CD4-positive, alpha-beta T cell treated with Interleukin-15 for 1 hour (primary cell): Measurements from ENCODE around the gene CNP.

Experiments
- DNase-seq: peaks from one replicate; pipeline ENCODE4 v3.0.0-alpha.2; 2020

CNP gene

DNA sequence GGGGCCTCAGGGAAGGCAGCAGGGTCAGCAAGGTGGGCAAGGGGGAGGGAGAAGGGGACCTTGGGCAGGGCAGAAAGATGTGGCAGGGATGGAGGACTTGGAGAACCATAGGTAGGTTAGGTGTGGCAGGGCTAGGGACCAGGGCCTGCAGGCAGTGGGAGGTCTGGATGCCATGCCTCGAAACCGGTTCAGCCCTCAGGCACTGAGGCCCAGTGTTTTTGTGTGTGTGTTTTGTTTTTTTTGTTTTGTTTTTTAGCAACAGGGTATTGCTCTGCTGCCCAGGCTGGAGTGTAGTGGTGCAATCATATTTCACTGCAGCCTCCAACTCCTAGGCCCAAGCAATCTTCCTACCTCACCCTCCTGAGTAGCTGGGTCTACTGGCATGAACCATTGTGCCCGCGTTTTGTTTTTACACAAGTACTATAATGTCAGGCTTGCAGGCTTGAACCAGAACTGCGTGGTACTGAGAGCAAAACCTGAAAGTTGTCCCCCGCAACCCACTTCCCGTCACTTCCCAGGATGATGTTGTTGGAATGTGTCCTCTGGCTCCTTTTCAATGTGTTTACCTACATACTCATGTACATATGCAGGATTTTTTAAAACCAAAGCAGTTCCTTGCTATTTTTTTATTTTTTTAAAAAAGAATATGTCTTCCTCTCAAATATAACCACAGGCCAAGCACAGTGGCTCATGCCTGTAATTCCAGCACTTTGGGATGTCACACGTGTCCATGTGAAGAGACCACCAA, 23.8 kb upstream of the CNP start:
- DNase-seq = no peak

DNA sequence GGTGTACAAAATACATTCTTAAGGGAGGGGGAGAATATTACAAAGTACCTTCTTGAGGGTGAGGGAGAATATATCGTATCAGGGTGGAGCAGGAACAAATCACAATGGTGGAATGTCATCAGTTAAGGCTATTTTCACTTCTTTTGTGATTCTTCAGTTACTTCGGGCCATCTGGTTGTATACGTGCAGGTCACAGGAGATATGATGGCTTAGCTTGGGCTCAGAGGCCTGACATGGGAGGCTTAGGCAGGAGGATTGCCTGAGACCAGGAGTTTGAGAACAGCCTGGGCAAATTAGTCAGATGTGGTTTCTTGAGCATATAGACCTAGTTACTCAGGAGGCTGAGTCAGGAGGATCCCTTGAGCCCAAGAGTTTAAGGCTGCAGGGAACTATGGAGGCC, 23.1 kb upstream of the CNP start:
- no peak for DNase-seq

DNA sequence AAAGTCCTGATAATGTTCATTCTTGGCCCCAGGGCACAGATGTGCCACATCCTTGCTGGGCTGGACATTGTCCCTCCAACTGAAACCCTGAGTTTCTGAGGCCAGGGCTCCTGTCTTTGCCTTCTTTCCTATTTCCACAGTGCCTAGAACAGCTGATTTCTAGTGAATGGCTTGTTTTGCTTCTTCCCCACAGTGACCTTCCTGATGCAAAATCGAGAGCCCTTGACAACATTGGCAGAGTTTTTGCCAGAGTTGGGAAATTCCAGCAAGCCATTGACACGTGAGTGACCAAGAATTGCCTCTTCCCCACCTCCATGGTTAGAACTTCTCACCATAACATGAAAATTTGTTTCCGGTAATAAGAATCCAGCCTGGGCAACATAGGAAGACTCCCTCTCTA, 21.7 kb upstream of the CNP start:
- no peak for DNase-seq

DNA sequence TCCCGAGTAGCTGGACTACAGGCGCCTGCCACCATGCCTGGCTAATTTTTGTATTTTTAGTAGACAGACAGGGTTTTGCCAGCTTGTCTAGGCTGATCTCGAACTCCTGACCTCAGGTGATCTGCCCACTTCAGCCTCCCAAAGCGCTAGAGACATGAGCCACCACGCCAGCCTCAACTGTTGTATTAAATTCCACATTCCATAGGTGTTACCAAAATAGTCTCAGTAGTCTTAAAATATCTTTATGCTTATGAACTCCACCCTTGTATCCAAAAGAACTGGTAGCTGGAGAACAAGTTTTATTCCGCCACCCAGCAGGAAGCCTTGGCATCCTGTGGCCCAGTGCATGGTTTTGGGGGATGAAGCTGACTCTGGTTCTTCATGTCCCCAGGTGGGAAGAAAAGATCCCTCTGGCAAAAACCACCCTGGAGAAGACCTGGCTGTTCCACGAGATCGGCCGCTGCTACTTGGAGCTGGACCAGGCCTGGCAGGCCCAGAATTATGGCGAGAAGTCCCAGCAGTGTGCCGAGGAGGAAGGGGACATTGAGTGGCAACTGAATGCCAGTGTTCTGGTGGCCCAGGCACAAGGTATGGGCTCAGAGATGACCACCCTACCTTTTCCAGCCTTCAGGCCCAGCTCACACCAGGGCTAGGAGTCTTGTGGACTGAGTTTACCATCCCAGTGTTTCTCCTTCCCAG, 17.7 kb upstream of the CNP start:
- no peak for DNase-seq

DNA sequence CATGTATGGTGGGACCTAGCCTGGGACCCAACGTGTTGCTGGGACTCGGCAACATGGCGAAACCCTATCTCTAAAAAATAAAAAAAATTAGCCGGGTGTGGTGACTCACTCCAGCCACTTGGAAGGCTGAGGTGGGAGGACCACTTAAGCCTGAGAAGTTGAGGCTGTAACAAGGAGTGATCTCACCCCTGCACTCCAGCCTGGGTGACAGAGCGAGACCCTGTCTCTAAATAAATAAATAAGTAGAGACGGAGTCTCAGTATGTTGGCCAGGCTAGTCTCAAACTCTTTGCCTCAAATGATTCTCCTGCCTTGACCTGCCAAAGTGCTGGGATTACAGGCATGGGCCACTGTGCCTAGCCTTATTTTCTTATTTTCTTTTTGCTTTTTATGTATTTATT, 10.1 kb upstream of the CNP start:
- no peak for DNase-seq

DNA sequence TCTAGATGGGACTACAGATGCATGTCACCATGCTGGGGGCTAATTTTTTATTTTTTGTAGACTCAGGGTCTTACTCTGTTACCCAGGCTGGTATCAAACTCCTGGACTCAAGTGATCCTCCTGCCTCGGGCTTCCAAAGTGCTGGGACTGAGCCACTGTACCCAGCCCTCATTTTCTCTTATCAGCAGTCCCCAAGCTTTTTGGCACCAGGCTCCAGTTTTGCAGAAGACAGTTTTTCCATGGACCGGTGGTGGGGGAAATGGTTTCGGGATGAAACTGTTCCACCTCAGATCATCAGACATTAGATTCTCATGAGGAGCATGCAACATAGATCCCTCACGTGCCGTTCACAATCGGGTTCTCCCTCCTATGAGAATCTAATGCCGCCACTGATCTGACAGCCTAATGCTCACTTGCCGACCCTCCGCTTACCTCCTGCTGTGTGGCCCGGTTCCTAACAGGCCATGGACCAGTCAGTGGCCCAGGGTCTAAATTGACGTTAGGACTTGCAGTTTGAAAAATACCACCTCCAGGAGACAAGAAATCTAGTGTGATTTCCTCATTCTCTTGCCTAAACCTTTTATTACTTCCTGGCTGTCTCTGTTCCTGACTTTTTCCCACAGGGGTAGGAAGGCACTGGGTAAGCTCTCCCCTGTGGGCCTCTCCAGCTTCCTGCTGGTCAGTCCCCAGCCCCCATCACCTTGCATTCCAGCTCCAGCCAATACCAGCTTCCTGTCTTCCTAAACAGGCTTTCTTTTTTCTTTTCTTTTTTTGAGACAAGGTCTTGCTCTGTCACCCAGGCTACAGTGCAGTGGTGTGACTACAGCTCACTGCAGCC, 9.3 kb upstream of the CNP start:
- no peak for DNase-seq

DNA sequence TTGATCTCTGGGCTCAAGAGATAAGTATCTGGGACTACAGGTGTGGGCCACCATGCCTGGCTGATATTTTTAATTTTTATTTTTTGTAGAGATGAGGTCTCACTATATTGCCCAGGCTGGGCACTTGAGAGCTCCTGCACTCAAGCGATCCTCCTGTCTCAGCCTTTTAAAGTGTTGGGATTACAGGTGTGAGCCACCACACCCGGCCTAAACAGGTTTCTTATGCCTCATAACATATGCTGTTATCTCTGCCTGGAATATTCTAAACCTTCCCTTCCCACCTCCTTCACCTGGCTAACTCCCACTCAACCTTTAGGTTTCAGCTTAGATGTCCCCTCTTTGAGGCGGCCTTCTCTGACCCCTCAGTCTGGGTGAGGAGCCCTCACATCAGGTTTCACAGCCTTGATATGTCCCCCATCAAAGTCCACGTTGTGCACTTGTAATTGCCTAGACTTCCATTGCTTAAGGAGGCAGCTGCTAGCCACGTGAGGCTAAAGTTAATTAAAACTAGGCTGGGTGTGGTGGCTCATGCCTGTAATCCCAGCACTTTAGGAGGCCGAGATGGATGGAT, 8.6 kb upstream of the CNP start:
- no peak for DNase-seq

DNA sequence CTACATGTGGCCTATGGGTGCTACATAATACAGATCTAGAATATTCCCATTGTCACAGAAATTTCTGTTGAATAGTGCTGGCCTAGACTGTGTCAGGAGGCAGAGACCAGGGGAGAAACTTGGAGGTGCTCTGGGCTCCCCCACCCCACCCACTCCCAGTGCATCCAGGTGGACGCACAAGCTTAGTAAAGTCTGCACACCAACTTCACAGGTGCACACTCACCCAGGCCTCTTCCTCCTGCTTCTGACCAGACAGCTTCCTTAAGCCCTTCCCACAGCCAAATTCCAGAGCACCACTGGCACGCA, 7.6 kb upstream of the CNP start:
- DNase-seq = no peak

DNA sequence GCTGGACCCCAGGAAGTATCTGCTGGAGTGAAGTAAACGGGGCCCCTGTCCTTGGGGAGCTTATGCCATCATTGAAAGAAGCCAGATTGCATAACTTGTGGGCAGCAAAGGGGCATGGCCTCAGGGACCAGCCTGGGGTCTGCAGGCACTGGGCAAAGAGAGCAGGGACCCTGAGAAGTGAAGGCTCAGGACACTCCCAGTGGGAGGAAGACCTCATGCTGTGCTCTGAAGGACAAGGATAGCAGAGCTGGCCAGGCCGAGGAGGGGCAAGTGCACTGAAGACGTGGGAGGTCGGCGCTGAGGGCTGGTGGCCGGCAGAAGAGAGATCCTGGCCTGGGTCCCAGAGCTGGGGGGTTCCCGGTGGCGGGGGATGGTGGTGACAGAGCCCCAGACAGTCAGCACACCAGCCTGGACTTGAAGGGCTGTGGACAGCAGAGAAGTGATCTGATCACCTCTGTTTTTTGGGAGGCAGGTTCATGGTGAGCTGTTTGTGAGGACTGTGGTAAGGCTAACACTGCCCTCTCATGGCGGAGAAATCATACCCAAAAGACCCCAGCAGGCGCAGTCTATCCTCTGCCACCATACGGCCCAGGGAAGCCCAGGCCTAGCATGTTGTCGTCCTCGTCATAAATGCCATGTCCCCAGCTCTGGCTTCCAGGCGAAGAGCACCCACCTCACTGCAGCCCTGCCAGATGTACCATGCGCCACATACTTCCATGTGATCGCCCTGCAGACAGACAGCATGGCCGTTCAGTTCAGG, 7.1 kb upstream of the CNP start:
- DNase-seq = no peak

DNA sequence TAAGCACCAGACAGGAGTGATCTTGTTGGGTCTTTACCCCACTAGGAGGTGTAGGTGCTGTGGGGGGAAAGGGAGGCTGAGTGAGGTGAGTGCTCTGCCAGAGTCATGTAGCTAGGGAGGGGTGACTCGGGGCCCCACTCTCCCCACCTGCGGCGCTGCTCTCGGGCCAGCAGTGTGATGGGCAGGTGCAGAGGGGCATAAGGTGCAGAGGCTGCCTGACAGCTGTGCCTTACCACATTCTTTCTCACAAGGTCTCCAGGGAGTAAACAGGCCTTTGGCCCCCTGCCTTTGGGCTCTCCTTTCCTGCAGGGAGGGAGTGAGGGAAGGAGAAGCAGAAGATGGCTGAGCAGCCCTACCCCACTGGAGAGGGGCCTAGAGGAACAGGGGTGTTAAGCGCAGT, 4.5 kb upstream of the CNP start:
- DNase-seq = no peak

DNA sequence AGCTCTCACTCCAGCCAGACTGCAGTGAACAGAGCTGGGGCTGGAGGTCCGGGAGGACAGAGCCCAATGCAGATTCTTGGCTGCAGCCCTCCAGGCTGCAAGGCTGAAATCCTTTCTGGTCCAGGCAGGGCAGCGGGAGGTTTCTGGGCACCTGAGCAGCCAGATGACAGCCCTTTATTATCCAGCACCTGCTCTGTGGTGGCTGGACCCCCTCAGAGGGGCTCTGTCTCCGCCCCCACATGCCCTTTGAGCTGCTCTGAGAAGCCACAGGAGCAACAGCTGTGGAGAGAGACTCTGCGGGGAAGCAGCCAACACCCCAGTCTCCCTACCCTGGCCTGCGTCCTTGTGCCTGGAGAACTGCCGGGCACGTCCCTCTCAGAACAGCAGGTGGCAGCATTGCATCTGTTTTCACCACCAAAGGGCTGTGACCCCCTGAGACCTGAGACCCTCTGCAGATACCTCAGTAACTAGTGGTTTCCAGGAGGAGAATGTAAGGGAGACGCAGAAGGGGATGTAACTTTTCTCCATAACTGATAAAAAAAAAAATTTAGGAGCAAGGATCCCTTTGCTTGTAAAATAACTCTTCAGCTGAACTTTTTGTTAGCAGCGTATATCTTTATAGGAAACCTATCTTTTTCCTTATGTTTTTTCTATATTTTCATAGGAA, 3.7 kb upstream of the CNP start:
- peak; percentile 68 for DNase-seq

DNA sequence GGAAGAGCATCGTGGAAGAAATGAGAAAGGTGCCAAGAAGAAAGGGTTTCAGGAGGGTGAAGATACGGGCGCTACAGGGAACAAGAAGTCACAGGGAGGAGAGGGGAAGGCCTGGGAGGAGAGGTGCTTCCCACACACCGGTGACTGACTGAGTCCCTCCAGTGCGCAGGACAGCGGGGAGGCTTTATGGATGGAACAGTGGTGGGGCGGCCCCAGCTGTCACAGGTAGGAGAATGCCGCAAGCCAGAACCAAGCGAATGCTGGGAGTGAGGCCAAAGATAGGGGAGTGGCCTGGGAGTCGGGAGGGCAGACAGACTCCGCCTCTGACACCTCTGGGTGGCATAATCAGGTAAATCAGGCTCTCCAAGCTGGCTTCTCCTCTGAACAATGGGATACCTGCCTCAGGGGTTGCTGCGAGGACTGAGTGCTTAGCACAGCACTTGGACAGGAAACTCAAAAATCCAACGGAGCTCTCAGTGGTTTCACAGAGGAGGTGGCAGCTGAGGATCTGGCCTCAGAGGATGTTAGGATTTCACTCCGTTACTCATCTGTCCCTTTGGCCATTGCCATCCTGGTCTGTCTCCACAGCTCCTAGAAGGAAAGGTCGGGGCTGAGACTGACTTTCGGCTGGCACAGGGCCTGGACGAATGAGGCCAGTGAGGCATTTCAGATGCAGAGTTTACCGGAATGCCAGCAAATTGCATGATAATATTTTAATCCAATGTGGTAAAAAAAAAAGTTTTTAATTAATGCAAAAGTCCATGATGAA, 717 bp upstream of the CNP start:
- DNase-seq = peak; percentile 66

DNA sequence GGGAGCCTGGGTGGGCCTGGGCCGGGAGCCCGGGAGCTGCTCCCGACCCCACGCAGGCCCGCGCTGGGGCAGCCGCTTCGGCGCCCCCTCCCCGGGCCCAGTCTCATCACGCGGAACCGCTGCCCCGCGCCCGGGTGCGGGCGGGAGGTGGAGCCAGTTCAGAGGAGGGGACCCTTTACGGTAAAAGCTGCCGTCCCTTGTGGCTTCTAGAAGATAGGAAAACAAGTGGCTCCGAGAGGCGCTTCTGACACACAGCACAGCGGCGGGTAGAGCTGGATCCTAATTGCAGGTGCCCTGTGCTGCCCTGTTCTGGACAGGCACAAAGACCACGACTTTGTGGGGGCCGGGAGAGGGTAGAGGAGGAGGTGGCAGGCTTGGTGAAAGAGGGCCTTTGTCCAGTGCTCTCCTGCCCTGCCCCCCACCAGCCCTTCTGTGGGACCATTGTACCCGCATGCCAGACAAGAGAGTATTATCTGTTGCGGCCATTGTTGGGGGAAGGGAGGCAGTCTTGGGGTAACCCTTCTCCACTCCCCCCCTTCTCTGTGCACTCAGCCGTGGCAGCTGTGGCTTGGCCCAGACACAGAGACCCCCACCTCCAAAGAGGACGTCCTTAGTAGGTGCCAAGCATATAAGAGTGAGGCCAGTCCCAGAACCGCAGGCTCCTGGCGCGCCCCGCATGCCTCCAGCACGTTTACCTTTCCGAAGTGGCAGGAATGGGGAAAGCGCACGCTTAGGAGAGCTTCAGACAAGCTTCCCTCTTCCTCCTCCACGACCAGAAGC, 736 bp downstream of the CNP start:
- DNase-seq = no peak

DNA sequence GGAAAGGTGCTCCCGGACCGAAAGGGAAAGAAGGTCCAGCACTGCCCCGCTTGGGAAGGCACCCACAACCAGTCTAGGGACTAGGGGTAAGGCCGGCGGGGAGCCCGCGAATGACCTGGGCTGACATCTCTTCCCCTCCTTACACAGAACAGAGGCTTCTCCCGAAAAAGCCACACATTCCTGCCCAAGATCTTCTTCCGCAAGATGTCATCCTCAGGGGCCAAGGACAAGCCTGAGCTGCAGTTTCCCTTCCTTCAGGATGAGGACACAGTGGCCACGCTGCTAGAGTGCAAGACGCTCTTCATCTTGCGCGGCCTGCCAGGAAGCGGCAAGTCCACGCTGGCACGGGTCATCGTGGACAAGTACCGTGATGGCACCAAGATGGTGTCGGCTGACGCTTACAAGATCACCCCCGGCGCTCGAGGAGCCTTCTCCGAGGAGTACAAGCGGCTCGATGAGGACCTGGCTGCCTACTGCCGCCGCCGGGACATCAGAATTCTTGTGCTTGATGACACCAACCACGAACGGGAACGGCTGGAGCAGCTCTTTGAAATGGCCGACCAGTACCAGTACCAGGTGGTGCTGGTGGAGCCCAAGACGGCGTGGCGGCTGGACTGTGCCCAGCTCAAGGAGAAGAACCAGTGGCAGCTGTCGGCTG, 1.5 kb downstream of the CNP start:
- no peak for DNase-seq

DNA sequence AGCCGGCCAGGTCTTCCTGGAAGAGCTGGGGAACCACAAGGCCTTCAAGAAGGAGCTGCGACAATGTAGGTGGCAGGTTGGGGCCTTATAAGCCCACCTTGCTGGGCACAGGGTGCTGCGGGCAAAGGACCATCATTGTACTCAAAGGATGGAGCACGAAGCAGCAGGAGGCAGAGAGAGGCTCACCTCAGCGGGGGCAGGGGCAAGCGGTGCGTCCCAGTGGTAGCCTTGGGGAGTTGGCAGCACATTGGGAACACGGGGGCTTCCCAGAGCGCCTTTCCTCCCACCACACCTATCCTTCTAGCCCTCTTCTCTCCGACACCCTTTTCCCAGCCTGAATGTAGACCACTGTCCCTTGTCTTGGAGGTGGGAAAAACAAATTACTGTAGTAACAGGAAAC, 2.1 kb downstream of the CNP start:
- DNase-seq = no peak

DNA sequence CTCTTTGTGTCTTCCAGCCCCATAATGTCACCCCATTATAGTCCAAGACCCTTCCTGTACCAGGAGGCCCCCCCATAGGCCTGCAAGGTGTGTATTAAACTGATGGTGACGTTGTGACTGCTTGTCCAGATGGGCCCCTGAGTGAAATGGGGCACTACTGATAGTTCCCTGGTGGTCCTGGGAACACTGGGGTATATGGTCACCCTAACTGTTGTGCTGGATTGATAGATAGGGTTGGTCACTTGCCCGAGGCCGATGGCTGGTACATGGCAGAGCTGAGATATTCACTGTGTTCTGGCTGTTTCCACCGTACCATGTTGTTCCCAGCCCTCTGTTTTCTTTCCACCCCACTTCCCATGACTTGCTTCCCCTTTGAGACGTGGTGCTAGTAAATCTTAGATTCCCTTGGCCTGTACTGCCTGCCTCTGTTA, 4.3 kb downstream of the CNP start:
- DNase-seq = no peak

DNA sequence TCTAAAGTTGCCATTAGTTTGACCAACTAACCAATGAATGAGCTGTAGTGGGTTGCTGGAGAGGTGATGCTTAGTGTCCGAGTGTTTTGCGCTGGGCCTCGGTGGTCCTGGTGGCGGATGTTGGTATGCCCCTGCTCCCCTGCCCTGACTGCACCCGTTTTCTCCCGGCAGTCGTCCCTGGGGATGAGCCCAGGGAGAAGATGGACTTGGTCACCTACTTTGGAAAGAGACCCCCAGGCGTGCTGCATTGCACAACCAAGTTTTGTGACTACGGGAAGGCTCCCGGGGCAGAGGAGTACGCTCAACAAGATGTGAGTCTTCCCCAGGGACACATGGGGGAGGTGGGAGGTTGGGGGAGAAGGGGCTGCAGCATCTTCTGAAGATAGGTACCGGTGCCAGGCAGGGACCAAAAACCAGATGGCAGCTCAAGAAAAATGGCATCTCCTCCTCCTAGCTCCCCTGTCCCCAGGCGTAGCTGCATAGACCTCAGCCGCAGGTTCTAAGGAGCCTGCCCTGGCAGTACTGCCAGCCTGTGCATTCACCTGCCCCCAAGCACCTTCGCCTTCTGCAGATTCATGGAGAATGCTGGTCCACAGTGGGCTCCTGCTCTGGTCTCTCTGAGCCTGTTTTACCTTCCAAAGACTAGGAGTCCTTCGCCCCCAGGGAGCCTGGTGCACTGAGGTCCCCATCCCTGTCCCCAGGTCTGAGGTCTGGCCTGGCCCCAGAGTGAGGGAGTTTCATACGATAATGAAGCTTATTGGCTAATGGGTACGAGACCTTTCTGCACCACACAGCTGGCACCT, 5.3 kb downstream of the CNP start:
- DNase-seq = no peak

DNA sequence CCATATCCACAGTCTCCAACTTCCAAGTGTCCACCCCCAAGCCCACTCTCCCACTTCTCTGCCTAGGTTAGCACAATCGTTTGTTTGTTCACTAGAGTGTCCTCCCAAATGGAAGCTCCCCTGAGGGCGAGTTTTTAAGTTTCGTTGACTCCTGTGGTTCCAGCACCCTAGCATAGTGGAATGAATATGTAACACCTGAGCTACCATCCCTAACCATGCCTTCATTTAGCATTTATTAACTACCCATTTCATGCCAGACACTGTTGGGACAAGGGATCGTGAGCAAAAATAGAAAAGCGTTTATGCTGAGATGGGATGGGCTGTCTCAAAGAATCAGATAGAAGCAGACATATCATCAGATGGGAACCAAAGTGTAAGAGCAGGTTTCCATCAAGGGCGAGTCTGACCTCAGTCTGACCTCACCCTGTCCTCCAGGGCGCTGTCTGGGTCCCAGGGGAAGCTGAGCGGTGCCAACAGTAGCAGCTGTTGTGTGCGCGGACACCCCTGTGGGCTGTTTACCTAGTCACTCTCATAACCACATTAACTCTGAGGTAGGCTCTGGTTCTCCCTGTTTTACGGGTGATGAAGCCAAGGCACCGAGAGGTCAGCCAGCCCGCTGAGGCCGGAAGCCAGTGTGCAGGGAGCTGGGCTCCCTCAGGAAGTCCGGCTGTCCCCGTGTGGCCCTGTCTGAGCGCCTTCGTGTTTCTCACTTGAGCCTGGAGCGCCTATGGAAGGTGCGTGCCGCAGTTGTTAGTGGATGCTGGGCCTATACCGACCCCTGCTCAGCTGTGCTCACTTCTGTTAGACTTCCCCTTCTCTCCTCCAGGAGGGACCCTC, 6.2 kb downstream of the CNP start:
- peak; percentile 31 for DNase-seq
